WERI-Rb-1 (cell line): Measurements from ENCODE around the gene BRSK2.

ENCODE experiments used
- DNase-seq: peaks from one replicate; pipeline ENCODE4 v3.0.0-alpha.2; 2020
- H3K27ac ChIP-seq: fragments of 250-450 bp; sonication (Bioruptor Pico); 2 replicates; pipeline ENCODE4 v1.5.1; 2020; ENCODE audit warnings: mild to moderate bottlenecking, moderate library complexity
- H3K27me3 ChIP-seq: fragments of 250-450 bp; sonication (Bioruptor Pico); 2 replicates; pipeline ENCODE4 v1.5.1; 2021; ENCODE audit warnings: mild to moderate bottlenecking, low read depth, moderate library complexity; ENCODE audit not compliant: insufficient read depth, severe bottlenecking
- H3K36me3 ChIP-seq: fragments of 250-450 bp; sonication (Bioruptor Pico); 2 replicates; pipeline ENCODE4 v1.5.1; 2020; ENCODE audit warnings: mild to moderate bottlenecking, moderate library complexity
- H3K4me3 ChIP-seq: 2 replicates; pipeline ENCODE4 v1.5.1; 2011; ENCODE audit warnings: low read depth, mild to moderate bottlenecking, control low read depth, low read length
- H3K9me3 ChIP-seq: fragments of 250-450 bp; sonication (Bioruptor Pico); 2 replicates; pipeline ENCODE4 v1.5.1; 2021; ENCODE audit warnings: mild to moderate bottlenecking, moderate library complexity; ENCODE audit not compliant: severe bottlenecking
- CTCF ChIP-seq: IDR thresholded peaks from 2 replicates; pipeline ENCODE4 v1.5.1; 2011; ENCODE audit warnings: low read depth, mild to moderate bottlenecking, control low read depth, inconsistent platforms, low read length

Gene BRSK2

GRCh38 chr11:1392111-1392510 lies 2.4 kb downstream of the BRSK2 start:
- DNase-seq, result no peak
- Histone ChIP-seq H3K36me3 (peaks cover 7% of the 10 kb centered on the region), H3K27me3 (no peaks in the 10 kb centered on the region), H3K27ac (no peak overlapping the region), H3K9me3 (no peaks in the 10 kb centered on the region), H3K4me3 (no peak overlapping the region)
- TF ChIP-seq CTCF, result no peak

DNA sequence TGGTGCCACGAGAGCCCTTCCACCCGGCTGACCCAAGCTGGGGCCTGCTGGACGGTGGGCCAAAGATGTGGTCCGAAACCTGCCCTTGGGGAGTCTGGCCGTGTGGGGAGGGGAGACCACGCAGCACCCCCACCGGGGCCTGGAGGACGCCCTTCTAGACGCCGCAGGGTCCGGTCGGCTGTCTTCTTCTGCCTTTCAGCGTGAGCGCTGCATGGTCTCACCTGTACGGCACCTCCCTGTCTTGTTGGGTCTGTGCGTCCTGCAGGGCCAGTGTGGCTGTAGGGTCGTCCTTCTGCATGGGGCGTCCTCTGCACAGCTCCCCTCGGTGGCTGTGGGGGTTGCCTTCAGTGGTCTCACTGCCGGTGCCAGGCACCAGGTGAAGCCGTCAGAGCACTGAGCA lies 2.8 kb downstream of the BRSK2 start:
- Histone ChIP-seq H3K4me3 (no peak overlapping the region), H3K27ac (no peak overlapping the region), H3K9me3 (no peaks in the 10 kb centered on the region), H3K36me3 (peaks cover 7% of the 10 kb centered on the region), H3K27me3 (no peaks in the 10 kb centered on the region)
- no peak for TF ChIP-seq CTCF
- no peak for DNase-seq

- Histone ChIP-seq H3K27me3 (no peaks in the 10 kb centered on the region), H3K4me3 (no peak overlapping the region), H3K27ac (no peak overlapping the region), H3K9me3 (no peaks in the 10 kb centered on the region), H3K36me3 (peaks cover 7% of the 10 kb centered on the region)
- TF ChIP-seq CTCF, result no peak
- no peak for DNase-seq
Observed at GRCh38 chr11:1393038-1393710, 3.4 kb downstream of the BRSK2 start.

DNA sequence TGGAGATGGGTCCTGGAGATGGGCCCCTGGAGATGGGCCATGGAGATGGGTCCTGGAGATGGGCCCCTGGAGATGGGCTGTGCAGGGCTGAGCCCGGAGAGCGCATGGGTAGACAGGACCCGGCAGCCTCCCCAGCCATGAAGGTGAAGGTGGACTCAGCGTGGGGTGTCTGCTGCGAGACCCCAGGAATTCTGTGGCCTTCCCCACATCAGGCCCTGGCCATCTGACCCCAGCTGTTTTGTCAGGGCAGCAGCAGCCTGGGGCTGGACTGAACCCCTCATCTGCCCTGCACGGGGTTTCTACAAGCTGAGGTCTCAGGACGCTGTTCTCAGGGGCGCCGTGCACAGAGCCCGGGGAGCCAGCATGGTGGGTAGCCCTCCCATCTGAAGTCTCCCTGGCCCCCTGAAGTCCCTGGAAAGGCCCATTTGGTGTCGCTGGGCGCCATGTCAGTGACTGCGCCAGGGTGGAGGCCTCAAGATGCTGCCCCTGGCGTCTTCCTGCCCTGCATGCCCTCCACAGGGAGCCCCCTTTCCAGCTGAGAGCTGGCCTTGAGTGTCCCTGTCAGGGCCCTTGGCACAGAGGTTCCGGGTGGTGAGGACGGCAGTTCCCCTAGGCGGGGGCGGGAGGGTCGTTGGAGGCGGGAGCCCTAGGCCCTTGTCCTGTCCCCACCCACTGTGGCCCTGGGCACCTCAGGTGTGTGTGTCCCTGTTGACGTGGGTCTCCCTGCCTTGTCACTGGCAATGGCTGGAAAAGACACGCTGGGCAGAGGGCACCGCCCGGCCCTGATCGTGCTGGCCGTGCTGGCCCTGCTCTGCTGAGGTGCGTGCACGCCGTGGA lies 5.4 kb downstream of the BRSK2 start:
- no peak overlapping the region for H3K27ac ChIP-seq
- H3K9me3 ChIP-seq, result no peaks in the 10 kb centered on the region
- DNase-seq, result no peak
- no peak overlapping the region for H3K4me3 ChIP-seq
- H3K27me3 ChIP-seq, result no peaks in the 10 kb centered on the region
- H3K36me3 ChIP-seq, result peaks cover 7% of the 10 kb centered on the region
- TF ChIP-seq CTCF, result no peak

DNA sequence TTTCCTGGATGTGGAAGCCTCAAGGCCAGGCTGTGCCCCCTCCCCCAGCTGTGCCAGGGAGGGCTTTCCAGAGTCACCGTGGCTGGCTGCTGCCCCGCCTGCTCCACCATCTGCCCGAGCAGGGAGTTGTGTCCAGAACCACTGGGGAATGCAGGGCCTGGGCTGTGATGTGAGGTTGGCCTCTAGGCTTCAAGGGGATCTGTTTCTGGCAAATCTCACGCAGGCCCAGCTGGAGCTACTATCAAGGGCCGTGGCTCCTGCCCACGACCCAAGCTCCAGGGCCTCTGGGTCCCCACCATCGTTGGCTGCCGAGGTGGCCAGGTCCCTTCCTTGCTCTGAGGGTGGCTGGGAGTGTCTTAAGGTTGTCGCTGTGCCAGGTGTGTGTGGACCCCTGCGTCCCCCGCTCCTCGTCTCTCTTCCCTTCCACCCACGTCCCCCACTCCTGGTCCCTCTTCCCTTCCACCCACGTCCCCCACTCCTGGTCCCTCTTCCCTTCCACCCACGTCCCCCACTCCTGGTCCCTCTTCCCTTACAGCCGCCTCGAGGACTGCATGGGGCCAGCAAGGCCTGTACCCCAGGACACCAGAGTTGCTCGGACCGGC lies 6.1 kb downstream of the BRSK2 start:
- peaks cover 7% of the 10 kb centered on the region for H3K36me3 ChIP-seq
- H3K4me3 ChIP-seq, result no peak overlapping the region
- DNase-seq, result no peak
- no peaks in the 10 kb centered on the region for H3K27me3 ChIP-seq
- no peak for TF ChIP-seq CTCF
- H3K9me3 ChIP-seq, result no peaks in the 10 kb centered on the region
- H3K27ac ChIP-seq, result no peak overlapping the region
